GM19467 (cell line): ENCODE measurements around the gene P2RX6.
"Not testable (repeated sequence)": the region's sequence is repeated elsewhere in the genome, so short reads cannot be mapped to it uniquely, and the experiment has no call there.

Experiments used
- ATAC-seq: cut with Tn5 transposase; IDR thresholded peaks from one replicate; pipeline ENCODE4 v1.9.1; 2021; ENCODE audit warnings: mild to moderate bottlenecking, moderate library complexity; ENCODE audit not compliant: unreplicated experiment

The P2RX6 gene

GRCh38 chr22:21051145-21051830, 36.3 kb downstream of the P2RX6 start:
- ATAC-seq: no peak

DNA sequence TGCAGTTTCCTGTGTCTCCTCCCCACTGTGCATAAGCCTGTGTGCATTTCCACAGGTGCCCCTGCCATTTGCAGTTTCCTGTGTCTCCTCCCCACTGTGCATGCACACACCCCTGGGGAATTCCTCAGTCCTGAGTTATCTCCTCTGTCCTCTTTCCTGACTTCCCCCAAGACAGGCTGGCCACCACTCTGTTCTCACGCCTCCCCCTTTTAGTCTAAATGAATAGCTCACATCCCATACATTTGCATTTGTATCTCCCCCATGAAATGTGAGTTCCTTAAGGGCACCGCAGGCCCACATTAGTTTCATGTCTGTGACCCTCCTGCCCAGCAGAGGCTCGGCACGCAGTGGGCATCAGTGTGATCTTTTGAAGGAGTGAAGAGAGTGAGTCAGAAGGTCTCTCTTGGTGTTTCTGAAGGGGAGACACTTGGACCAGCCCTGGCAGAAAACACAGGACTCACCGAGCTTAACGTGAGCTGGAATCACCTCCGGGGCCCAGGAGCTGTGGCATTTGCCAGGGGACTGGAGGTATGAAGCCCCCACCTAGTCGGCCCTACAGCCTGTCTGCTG, 37.0 kb downstream of the P2RX6 start:
- ATAC-seq: no peak

DNA sequence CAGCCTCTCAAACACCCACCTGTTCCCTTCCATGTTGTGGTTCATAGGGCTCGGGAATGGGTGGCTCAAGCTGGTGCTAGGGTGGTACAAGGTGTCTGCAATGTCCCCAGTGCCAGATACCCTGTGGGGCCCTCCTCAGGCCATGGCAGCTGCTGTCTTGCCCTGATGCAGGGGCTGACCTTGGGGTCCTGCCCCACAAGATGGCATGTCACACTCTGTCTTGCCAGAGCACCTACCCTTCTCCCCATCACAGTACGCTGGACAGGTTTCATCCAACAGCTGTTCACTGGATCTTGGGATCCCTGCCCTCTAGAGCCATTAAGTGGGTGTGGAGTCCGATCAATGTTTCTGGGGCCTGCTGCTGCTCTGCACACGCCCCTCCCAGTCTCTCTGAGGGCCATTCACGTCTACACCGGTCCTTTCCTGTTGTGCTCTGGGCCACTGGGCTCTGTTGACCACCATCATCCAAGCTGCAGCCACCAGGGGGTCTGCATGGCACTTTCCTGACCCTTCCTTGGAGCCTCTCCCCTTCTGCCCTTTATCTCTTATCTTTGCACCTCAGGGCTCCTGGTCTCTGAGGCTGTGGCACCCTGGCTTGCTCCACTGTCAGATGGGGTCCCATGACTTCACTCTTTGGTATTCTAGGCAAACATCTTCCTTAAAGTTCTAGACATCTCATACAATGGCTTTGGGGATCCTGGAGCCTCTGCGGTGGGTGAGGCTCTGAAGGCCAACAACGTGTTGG, 37.9 kb downstream of the P2RX6 start:
- ATAC-seq: no peak

GRCh38 chr22:21054046-21054713, 39.2 kb downstream of the P2RX6 start:
- ATAC-seq: no peak

GRCh38 chr22:21054714-21055563, 40.0 kb downstream of the P2RX6 start:
- ATAC-seq: no peak

- no peak for ATAC-seq
Observed at GRCh38 chr22:21055564-21055834, 40.5 kb downstream of the P2RX6 start.

DNA sequence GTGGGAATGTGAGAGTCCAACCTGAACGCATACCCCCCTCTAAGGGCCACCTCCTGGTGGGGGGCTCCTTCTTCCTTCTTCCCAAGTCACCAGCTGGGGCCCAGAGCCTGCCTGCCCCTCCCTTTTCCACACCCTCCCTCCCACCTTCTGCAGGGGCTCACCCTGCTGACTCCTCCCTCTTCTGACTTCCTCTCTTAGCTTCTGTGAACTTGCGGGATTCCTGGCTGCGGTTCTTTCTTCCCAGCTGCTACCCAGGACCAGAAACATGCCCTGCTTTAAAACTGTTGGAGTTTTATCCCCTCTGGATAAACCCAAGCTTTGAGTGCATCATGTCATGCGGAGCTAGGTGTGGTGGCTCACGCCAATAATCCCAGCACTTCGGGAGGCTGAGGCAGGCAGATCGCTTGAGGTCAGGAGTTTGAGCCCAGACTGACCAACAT, 40.9 kb downstream of the P2RX6 start:
- ATAC-seq: no peak

DNA sequence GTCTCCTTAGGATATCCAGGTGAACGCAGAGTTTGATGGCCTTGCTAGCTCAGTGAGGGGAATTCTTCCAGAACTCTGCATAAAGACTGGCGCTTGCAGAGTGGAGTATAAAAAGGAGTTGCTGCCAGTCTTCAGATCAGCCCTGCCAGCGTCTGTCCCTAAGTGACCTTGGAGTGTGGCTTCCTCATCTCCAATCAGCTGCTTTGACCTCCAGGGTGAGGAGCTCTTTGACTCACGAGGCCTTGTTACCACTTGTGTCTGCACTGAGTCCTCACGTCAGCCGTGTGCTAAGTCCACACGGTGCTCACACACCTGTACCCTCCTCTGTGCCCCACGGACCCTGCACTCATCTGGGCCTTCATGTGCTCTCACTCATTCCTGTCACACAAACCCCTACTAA, 45.4 kb downstream of the P2RX6 start:
- not testable (repeated sequence) for ATAC-seq

GRCh38 chr22:21061660-21062321, 46.8 kb downstream of the P2RX6 start:
- not testable (repeated sequence) for ATAC-seq

- not testable (repeated sequence) for ATAC-seq
Observed at GRCh38 chr22:21064425-21064824, 49.5 kb downstream of the P2RX6 start.

- ATAC-seq: no peak
Observed at GRCh38 chr22:21064917-21065864, 50.2 kb downstream of the P2RX6 start.

DNA sequence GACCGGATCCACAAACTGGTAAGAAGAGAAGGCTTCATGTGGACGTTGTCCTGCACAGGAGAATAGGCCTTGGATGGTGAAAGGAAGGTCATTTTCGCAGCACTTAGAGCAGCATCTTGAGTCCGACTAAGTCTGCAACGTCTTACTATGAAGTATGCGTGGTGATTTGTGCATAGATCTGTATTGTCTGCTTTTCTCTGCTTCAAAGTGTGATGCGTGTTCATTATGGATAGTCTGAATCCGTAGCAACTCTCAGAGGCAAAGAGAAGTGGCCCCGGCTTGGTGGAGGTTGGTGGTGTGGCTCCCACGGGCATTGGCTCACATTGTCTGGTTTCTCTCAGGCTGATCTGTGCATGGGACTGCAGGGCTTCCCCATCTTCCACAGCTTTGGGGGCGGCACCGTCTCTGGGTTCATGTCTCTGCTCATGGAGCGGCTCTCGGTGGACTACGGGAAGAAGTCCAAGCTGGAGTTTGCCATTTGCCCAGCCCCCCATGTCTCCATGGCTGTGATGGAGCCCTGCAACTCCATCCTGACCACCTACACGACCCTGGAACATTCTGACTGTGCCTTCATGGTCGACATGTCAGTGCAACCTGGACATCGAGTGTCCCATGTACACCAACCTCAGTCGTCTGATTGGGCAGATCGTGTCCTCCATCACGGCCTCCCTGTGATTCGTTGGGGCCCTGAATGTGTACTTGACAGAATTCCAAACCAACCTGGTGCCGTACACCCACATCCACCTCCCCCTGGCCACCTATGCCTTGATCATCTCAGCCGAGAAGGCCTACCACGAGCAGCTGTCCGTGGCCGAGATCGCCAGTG, 52.3 kb downstream of the P2RX6 start:
- no peak for ATAC-seq

DNA sequence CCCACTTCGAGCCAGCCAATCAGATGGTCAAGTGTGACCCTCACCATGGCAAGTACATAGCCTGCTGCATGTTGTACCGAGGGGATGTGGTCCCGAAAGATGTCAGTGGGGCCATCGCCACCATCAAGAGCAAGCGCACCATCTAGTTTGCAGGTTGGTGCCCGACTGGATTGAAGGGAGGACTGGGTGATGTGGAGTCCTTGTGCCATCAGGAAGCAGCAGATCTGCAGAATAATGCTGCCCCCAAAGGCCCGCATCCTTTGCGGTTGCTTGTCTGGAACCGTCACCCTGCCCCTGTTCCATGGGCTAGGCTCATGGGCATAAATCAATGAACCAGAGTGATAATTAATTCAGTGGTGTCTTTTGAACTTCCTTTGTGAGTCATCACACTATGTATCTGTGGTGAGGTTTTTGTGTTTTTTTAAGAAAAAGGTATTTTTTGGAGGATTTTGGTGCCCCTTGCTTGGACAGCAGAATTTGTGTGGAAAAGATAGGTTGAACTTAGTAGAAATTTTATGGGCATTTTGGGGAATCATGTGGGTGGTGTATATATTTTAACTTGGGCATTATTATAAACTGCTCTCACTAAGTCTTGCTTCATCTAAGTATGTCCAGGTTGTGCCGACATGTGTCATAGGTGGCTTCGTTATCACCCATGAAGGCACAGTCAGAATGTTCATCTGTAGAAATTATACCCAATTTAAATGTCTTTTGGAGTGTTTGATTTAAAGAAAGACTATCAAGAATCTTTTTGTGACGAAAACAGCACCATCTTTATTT, 53.1 kb downstream of the P2RX6 start:
- ATAC-seq: no peak

DNA sequence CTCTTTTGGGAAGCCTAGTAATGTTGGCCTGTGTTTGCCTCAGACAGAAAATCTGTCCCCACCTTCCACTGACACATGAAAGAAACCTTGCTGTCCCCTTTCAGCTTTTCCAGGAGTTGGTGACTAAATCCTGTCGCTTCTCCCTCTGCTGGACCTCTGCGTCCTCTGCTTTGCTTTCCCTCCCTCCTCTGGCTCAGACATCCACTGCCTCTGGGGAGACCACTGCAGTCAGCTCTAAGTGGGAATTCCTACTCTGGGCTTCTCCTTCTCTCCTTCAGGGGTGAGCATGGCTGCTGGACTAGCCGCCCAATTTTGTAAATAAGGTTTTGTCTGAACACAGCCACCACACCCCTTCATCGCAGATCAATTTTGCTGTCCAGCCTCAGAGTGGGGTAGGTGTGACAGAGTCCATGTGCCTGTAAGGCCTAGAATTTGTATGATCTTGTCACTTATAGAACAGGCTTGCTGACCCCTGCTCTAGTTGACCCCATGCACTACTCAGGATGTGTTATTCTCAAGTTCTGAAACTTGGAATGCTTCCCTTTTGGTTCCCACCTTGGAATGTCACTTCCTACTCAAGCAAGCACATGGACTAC, 53.8 kb downstream of the P2RX6 start:
- ATAC-seq: no peak

DNA sequence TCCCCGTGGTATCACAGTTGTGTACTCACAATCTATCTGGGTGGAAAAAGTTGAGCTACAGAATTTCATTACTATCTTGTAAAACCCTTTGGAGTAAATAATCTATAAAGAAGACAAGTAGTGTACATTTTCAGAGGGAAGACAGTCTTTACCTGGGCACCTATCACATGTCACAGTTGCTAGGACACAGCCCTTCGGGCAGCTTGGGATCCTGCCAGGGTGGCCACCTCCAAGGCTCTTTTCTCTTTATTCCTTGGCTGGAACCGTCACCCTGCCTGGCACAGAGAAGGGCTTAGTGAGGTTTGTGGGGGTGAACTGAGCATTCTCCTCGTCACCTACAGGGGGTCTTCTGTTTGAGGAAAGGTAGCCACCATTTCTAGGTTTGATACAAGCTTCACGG, 54.4 kb downstream of the P2RX6 start:
- ATAC-seq: no peak

DNA sequence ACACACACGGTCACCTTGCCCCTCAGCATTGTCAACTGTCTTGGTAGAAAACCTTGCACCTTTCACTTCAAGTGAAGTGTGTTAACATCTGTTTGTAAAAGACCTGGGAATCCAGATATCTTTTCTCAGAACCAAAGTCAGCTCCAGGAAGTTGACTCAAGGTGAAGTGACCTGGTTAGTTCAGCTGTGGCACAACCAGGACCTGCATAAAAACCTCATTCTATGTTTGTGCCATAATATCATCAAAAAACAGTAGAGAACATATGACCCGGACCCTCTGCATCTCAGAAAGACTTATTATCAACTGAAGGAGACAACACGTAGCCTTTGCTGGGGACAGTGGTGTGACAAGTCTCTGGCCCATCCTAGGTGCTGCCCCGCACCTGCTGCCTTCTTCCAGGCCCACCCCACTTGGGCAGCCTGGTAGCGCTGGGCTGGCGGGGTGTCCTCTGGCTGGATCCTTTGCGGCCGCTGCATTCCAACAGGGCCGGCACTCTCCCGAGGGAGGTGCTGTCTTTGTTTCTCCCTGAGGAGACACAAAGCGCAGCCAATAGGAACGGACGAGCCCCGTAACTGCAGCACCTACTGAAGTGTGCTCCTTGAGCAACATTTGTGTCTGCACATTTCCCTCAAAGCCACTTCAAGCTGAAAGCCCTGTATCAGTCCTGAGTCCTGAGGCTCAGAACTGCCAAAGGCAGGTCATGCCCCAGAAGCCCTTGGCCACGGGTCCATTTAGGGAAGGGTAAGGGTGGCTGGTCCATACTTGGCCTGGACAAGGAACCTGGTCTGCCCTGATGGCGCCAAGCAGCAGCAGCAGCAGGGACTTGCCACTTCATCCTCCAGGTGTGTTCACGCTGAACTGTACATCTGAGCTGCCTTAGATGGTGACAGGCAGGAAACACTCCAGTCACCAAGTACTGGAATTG, 56.0 kb downstream of the P2RX6 start:
- no peak for ATAC-seq
